ENCODE results near the gene CERS6. TPM values are rescaled to one million over a fixed set of nuclear protein-coding genes. Genes with fewer than 3 reads are reported as not detected.
A peak's percentile ranks its signal among the peaks of the same experiment; 100 is the strongest.

Gene CERS6
- polyA plus RNA-seq, 1 donor (not counting 4 experiments of a cell fraction or from before 2014, with no cell fraction given), result 19.5 TPM

DNA sequence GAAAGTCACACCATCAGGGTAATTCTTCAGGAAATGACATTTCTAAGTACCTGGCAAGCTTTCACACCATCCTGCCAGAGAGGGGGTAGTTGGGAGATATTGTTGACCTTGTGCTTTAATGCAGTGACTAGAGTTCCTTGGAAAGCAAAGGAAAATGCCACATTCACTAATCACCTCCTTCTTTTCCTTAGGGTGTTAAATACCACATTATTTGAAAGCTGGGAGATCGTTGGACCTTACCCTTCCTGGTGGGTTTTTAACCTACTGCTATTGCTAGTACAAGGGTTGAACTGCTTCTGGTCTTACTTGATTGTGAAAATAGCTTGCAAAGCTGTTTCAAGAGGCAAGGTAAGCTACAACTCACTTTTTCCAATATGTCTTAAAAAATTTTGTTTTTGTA is 309.3 kb downstream of the CERS6 start:
- FAIRE-seq (peak; percentile 17), DNase-seq (ENCODE audit: low read depth, low spot score) (no peak)
- H3K27me3 ChIP-seq (ENCODE audit: control insufficient read depth, extremely low read depth, insufficient read depth, low read length), result no peaks in the 10 kb centered on the region
- dilution Hi-C loops (cut with MboI; ENCODE audit: extremely low pct_ligation_motif_present, low sequenced_read_pairs), result no loop called here
- no peak overlapping the region for H3K27ac ChIP-seq (ENCODE audit: control insufficient read depth, insufficient read depth, low read length)
- H3K9me3 ChIP-seq (ENCODE audit: control insufficient read depth, low read depth, low read length), result no peaks in the 10 kb centered on the region
- no peak overlapping the region for H3K4me2 ChIP-seq (ENCODE audit: control insufficient read depth, extremely low read depth, insufficient read depth, low read depth, low read length)
- peaks cover 2 to 5% of the 10 kb centered on the region in 2 experiments for H3K36me3 ChIP-seq (ENCODE audit: control insufficient read depth in 2 of 2, extremely low read depth in 1 of 2, insufficient read depth in 2 of 2, low read length in 2 of 2)
- H2AFZ ChIP-seq (ENCODE audit: control insufficient read depth, low read length), result no peak overlapping the region
- H3K4me3 ChIP-seq (ENCODE audit: control insufficient read depth in 2 of 3, extremely low read depth in 1 of 3, insufficient read depth in 2 of 3, low read depth in 1 of 3, low read length in 3 of 3), result no peak overlapping the region
- no peaks in the 10 kb centered on the region for H4K20me1 ChIP-seq (ENCODE audit: control insufficient read depth, extremely low read depth, insufficient read depth, low read length)
- H3K9me1 ChIP-seq (ENCODE audit: control insufficient read depth, extremely low read depth, insufficient read depth, low read length), result no peaks in the 10 kb centered on the region
- TF ChIP-seq EZH2 (IDR thresholded peaks at IDR 0.05; ENCODE audit: low read length), result no peak
- TF ChIP-seq, protein P1, sequence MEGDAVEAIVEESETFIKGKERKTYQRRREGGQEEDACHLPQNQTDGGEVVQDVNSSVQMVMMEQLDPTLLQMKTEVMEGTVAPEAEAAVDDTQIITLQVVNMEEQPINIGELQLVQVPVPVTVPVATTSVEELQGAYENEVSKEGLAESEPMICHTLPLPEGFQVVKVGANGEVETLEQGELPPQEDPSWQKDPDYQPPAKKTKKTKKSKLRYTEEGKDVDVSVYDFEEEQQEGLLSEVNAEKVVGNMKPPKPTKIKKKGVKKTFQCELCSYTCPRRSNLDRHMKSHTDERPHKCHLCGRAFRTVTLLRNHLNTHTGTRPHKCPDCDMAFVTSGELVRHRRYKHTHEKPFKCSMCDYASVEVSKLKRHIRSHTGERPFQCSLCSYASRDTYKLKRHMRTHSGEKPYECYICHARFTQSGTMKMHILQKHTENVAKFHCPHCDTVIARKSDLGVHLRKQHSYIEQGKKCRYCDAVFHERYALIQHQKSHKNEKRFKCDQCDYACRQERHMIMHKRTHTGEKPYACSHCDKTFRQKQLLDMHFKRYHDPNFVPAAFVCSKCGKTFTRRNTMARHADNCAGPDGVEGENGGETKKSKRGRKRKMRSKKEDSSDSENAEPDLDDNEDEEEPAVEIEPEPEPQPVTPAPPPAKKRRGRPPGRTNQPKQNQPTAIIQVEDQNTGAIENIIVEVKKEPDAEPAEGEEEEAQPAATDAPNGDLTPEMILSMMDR (optimal IDR thresholded peaks at IDR 0.05 in 1 of 3, IDR thresholded peaks at IDR 0.05 in 1 of 3, conservative IDR thresholded peaks at IDR 0.05 in 1 of 3; ENCODE audit: extremely low read depth in 1 of 3, insufficient read depth in 2 of 3, low read length in 3 of 3), result no peak
- H3K9ac ChIP-seq (ENCODE audit: control insufficient read depth, extremely low read depth, insufficient read depth, low read length), result no peak overlapping the region
- H3K4me1 ChIP-seq (ENCODE audit: control insufficient read depth, extremely low read depth, insufficient read depth, low read length), result peaks cover 12% of the 10 kb centered on the region
- no peaks in the 10 kb centered on the region for H3K79me2 ChIP-seq (ENCODE audit: control insufficient read depth, insufficient read depth, low read length)

DNA sequence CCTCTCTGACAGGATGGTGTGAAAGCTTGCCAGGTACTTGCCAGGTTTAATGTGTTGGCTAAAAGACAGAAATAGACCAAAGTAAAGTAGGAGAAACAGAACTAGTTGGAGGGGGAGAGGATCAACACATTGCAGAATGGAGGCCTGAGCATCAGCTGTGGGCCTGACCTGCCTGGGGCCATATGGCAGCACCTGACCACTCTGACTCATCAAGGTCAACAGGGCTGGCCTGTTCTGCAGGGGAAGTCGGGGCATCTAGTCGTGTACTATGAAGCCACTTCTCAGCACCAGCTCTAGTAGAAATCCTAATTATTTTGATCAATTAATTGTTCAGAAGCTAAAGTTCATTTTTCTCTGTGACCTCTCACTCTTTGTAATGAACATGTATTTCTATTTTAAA is 310.5 kb downstream of the CERS6 start:
- TF ChIP-seq EZH2 (IDR thresholded peaks at IDR 0.05; ENCODE audit: low read length), result no peak
- TF ChIP-seq, protein P1 (optimal IDR thresholded peaks at IDR 0.05 in 1 of 3, IDR thresholded peaks at IDR 0.05 in 1 of 3, conservative IDR thresholded peaks at IDR 0.05 in 1 of 3; ENCODE audit: extremely low read depth in 1 of 3, insufficient read depth in 2 of 3, low read length in 3 of 3), result no peak
- Histone ChIP-seq H3K4me3 (ENCODE audit: control insufficient read depth in 2 of 3, extremely low read depth in 1 of 3, insufficient read depth in 2 of 3, low read depth in 1 of 3, low read length in 3 of 3) (no peak overlapping the region), H3K9ac (ENCODE audit: control insufficient read depth, extremely low read depth, insufficient read depth, low read length) (no peak overlapping the region), H4K20me1 (ENCODE audit: control insufficient read depth, extremely low read depth, insufficient read depth, low read length) (no peaks in the 10 kb centered on the region), H3K4me1 (ENCODE audit: control insufficient read depth, extremely low read depth, insufficient read depth, low read length) (peaks cover 12% of the 10 kb centered on the region), H3K27me3 (ENCODE audit: control insufficient read depth, extremely low read depth, insufficient read depth, low read length) (no peaks in the 10 kb centered on the region), H3K4me2 (ENCODE audit: control insufficient read depth, extremely low read depth, insufficient read depth, low read depth, low read length) (no peak overlapping the region), H3K27ac (ENCODE audit: control insufficient read depth, insufficient read depth, low read length) (no peak overlapping the region), H3K36me3 (ENCODE audit: control insufficient read depth in 2 of 2, extremely low read depth in 1 of 2, insufficient read depth in 2 of 2, low read length in 2 of 2) (peaks cover 2 to 5% of the 10 kb centered on the region in 2 experiments), H3K9me1 (ENCODE audit: control insufficient read depth, extremely low read depth, insufficient read depth, low read length) (no peaks in the 10 kb centered on the region), H3K9me3 (ENCODE audit: control insufficient read depth, low read depth, low read length) (no peaks in the 10 kb centered on the region), H2AFZ (ENCODE audit: control insufficient read depth, low read length) (no peak overlapping the region), H3K79me2 (ENCODE audit: control insufficient read depth, insufficient read depth, low read length) (no peaks in the 10 kb centered on the region)
- dilution Hi-C loops (cut with MboI; ENCODE audit: extremely low pct_ligation_motif_present, low sequenced_read_pairs), result no loop called here
- DNase-seq (ENCODE audit: low read depth, low spot score), result no peak
- no peak for FAIRE-seq
